H9 (cell line): Measurements from ENCODE around the gene GREB1L. TPM values are rescaled to one million over a fixed set of nuclear protein-coding genes. Genes with fewer than 3 reads are reported as not detected.

Experiments used
- DNase-seq: peaks from one replicate; pipeline ENCODE4 v3.0.0-alpha.2; 2017
- H2AFZ ChIP-seq: one replicate; pipeline ENCODE4 v1.6.1; 2013; ENCODE audit warnings: mild to moderate bottlenecking, low read length, control low read depth, moderate library complexity
- H2AK5ac ChIP-seq: 2 replicates; pipeline ENCODE4 v1.6.1; 2013; ENCODE audit warnings: low read length, control low read depth, mixed read lengths; ENCODE audit not compliant: insufficient read length
- H2BK120ac ChIP-seq: one replicate; pipeline ENCODE4 v1.6.1; 2013; ENCODE audit warnings: low read depth, mild to moderate bottlenecking, low read length, control low read depth, inconsistent platforms; ENCODE audit not compliant: poor library complexity, severe bottlenecking
- H2BK12ac ChIP-seq: 2 replicates; pipeline ENCODE4 v1.6.1; 2013; ENCODE audit warnings: low read length, control low read depth, mixed read lengths, low read depth; ENCODE audit not compliant: insufficient read length
- H2BK15ac ChIP-seq: 2 replicates; pipeline ENCODE4 v1.6.1; 2013; ENCODE audit warnings: low read depth, low read length, control low read depth
- H2BK20ac ChIP-seq: one replicate; pipeline ENCODE4 v1.6.1; 2013; ENCODE audit warnings: low read depth, mild to moderate bottlenecking, low read length, control low read depth, inconsistent platforms; ENCODE audit not compliant: poor library complexity, severe bottlenecking
- H2BK5ac ChIP-seq: 2 replicates; pipeline ENCODE4 v1.6.1; 2013; ENCODE audit warnings: low read length, control low read depth, mixed read lengths; ENCODE audit not compliant: insufficient read length
- H3K14ac ChIP-seq: 2 replicates; pipeline ENCODE4 v1.6.1; 2013; ENCODE audit warnings: low read length, control low read depth; ENCODE audit not compliant: insufficient read depth
- H3K18ac ChIP-seq: 2 replicates; pipeline ENCODE4 v1.6.1; 2013; ENCODE audit warnings: low read depth, mild to moderate bottlenecking, mixed read lengths, low read length, control low read depth; ENCODE audit not compliant: insufficient read length
- H3K23ac ChIP-seq: 2 replicates; pipeline ENCODE4 v1.6.1; 2013; ENCODE audit warnings: low read length, control low read depth, mixed read lengths, low read depth; ENCODE audit not compliant: insufficient read length
- H3K23me2 ChIP-seq: 2 replicates; pipeline ENCODE4 v1.6.1; 2013; ENCODE audit warnings: low read depth, mild to moderate bottlenecking, mixed read lengths, low read length, control low read depth; ENCODE audit not compliant: insufficient read length, poor library complexity, severe bottlenecking
- H3K27ac ChIP-seq: 2 replicates; pipeline ENCODE4 v1.5.1; 2013; ENCODE audit warnings: low read length, control low read depth, mixed read lengths, low read depth; ENCODE audit not compliant: insufficient read length
- H3K27me3 ChIP-seq: 2 replicates; pipeline ENCODE4 v1.6.1; 2013; ENCODE audit warnings: low read length, control low read depth, inconsistent platforms; ENCODE audit not compliant: insufficient read depth
- H3K4ac ChIP-seq: 2 replicates; pipeline ENCODE4 v1.6.1; 2013; ENCODE audit warnings: low read depth, mild to moderate bottlenecking, control low read depth, inconsistent platforms, low read length, moderate library complexity
- H3K4me1 ChIP-seq: 2 replicates; pipeline ENCODE4 v1.6.1; 2013; ENCODE audit warnings: low read length, control low read depth, inconsistent platforms; ENCODE audit not compliant: insufficient read depth
- H3K4me2 ChIP-seq: 2 replicates; pipeline ENCODE4 v1.6.1; 2013; ENCODE audit warnings: low read length, control low read depth, mixed read lengths; ENCODE audit not compliant: insufficient read length, insufficient read depth
- H3K56ac ChIP-seq: 2 replicates; pipeline ENCODE4 v1.6.1; 2013; ENCODE audit warnings: low read depth, mild to moderate bottlenecking, mixed read lengths, low read length, control low read depth; ENCODE audit not compliant: insufficient read length
- H3K79me1 ChIP-seq: 2 replicates; pipeline ENCODE4 v1.6.1; 2013; ENCODE audit warnings: low read depth, mild to moderate bottlenecking, moderate library complexity, low read length, control low read depth, inconsistent platforms; ENCODE audit not compliant: insufficient read depth, poor library complexity, severe bottlenecking
- H3K79me2 ChIP-seq: 2 replicates; pipeline ENCODE4 v1.6.1; 2013; ENCODE audit warnings: low read length, control low read depth, inconsistent platforms; ENCODE audit not compliant: insufficient read depth
- H3K9ac ChIP-seq: 2 replicates; pipeline ENCODE4 v1.6.1; 2013; ENCODE audit warnings: low read length, control low read depth, mixed read lengths; ENCODE audit not compliant: insufficient read length; ENCODE audit errors: extremely low read depth
- H3K9me3 ChIP-seq: one replicate; pipeline ENCODE4 v1.6.1; 2013; ENCODE audit warnings: low read depth, low read length, inconsistent platforms; ENCODE audit not compliant: control insufficient read depth
- H3T11ph ChIP-seq: one replicate; pipeline ENCODE4 v1.6.1; 2013; ENCODE audit warnings: mild to moderate bottlenecking, low read length, control low read depth, inconsistent platforms
- H4K20me1 ChIP-seq: one replicate; pipeline ENCODE4 v1.6.1; 2013; ENCODE audit not compliant: control insufficient read depth, insufficient read length, insufficient read depth
- H4K5ac ChIP-seq: 2 replicates; pipeline ENCODE4 v1.6.1; 2013; ENCODE audit warnings: low read depth, mild to moderate bottlenecking, mixed read lengths, low read length, control low read depth; ENCODE audit not compliant: insufficient read length
- H4K8ac ChIP-seq: replicated peaks from 2 replicates; pipeline ENCODE4 v1.6.1; 2013; ENCODE audit warnings: low read length, control low read depth, mixed read lengths, low read depth; ENCODE audit not compliant: insufficient read length
- H4K91ac ChIP-seq: 2 replicates; pipeline ENCODE4 v1.6.1; 2013; ENCODE audit warnings: low read depth, mild to moderate bottlenecking, moderate library complexity, mixed read lengths, low read length, control low read depth; ENCODE audit not compliant: insufficient read length
- H3K27ac Mint-ChIP-seq, 3 experiments: 2 replicates in 2 of 3; 3 replicates in 1 of 3; pipeline ENCODE4 v1.8.0; 2020 to 2021; ENCODE audit warnings: mixed read lengths in 3 of 3, mild to moderate bottlenecking in 1 of 3, moderate library complexity in 1 of 3
- H3K27me3 Mint-ChIP-seq: 2 replicates; pipeline ENCODE4 v1.8.0; 2021; ENCODE audit warnings: low read depth, mild to moderate bottlenecking, moderate library complexity, mixed read lengths
- H3K36me3 Mint-ChIP-seq, 3 experiments: 2 replicates in 2 of 3; 3 replicates in 1 of 3; pipeline ENCODE4 v1.8.0; 2020 to 2021; ENCODE audit warnings: low read depth in 3 of 3, mixed read lengths in 3 of 3; ENCODE audit not compliant: insufficient read depth in 1 of 3
- H3K4me1 Mint-ChIP-seq, 2 experiments: 2 replicates each; pipeline ENCODE4 v1.8.0; 2020; ENCODE audit warnings: mixed read lengths in 2 of 2
- H3K4me3 Mint-ChIP-seq, 2 experiments: 2 replicates in 1 of 2; 3 replicates in 1 of 2; pipeline ENCODE4 v1.8.0; 2020 to 2021; ENCODE audit warnings: mild to moderate bottlenecking in 2 of 2, mixed read lengths in 2 of 2, moderate library complexity in 1 of 2
- H3K9me3 Mint-ChIP-seq, 2 experiments: 2 replicates in 1 of 2; 3 replicates in 1 of 2; pipeline ENCODE4 v1.8.0; 2020; ENCODE audit warnings: mild to moderate bottlenecking in 2 of 2, mixed read lengths in 2 of 2, moderate library complexity in 1 of 2
- CTCF ChIP-seq: fragments of 200-600 bp; sonication (generic); conservative IDR thresholded peaks from 3 replicates; pipeline ENCODE4 v1.8.0; 2021; ENCODE audit warnings: antibody characterized with exemption, mild to moderate bottlenecking
- WGBS: extraction: QIAGEN DNeasy Blood & Tissue Kit; methylation state at CpG from one replicate; pipeline ENCODE4 v1.1.7; 2013; ENCODE audit warnings: missing lambda C conversion rate, low lambda C conversion rate, mixed read lengths; ENCODE audit not compliant: insufficient read length; ENCODE audit errors: extremely low coverage; 5-methylcytosine and 5-hydroxymethylcytosine counted together
- total RNA-seq: library from RNA; stranded (reverse); gene quantifications from 2 replicates; pipeline ENCODE4 v1.2.1, GENCODE V29; 2021

GREB1L gene
- total RNA-seq, 1 experiment from 2014 or later = 2.7 TPM

GRCh38 chr18:21269349-21269748, 27.3 kb downstream of the GREB1L start:
- Histone ChIP-seq H4K91ac (no peak overlapping the region), H3K14ac (no peak overlapping the region), H3K27me3 (no peaks in the 10 kb centered on the region), H3K18ac (no peak overlapping the region), H2BK120ac (no peak overlapping the region), H3K23me2 (no peaks in the 10 kb centered on the region), H2AFZ (no peak overlapping the region), H3K27ac (no peak overlapping the region), H3K79me2 (no peaks in the 10 kb centered on the region), H2BK15ac (no peak overlapping the region), H3K23ac (no peak overlapping the region), H2BK12ac (no peak overlapping the region), H4K8ac (no peak overlapping the region), H3K56ac (no peak overlapping the region), H3K79me1 (no peaks in the 10 kb centered on the region), H4K5ac (no peak overlapping the region), H4K20me1 (no peaks in the 10 kb centered on the region), H3K9me3 (no peaks in the 10 kb centered on the region), H2BK20ac (no peak overlapping the region), H3K9ac (no peak overlapping the region), H3K4ac (no peak overlapping the region), H2AK5ac (no peak overlapping the region), H3T11ph (no peak overlapping the region), H3K4me1 (no peaks in the 10 kb centered on the region; the same call in 1 of the 2 replicates), H3K4me2 (no peak overlapping the region), H2BK5ac (no peak overlapping the region)
- Mint-ChIP-seq H3K4me3 (no peak overlapping the region), H3K9me3 (no peaks in the 10 kb centered on the region), H3K27me3 (peaks cover 1% of the 10 kb centered on the region; the same call in 1 of the 2 replicates), H3K4me1 (peaks cover 26 to 39% of the 10 kb centered on the region in 2 experiments), H3K27ac (no peak overlapping the region), H3K36me3 (no peaks in the 10 kb centered on the region; a peak in 1 of 7 replicates)
- no peak for DNase-seq
- WGBS = no CpG with 5 or more reads among the region's 1 CpG
- no peak for TF ChIP-seq CTCF
